GM18867 (cell line): ENCODE results near the gene OR5AL1.
"Not testable (repeated sequence)": the region's sequence is repeated elsewhere in the genome, so short reads cannot be mapped to it uniquely, and the experiment has no call there.

Experiments
- ATAC-seq: cut with Tn5 transposase; IDR thresholded peaks from one replicate; pipeline ENCODE4 v1.9.1; 2021; ENCODE audit warnings: mild to moderate bottlenecking, moderate library complexity; ENCODE audit not compliant: unreplicated experiment

OR5AL1 gene

GRCh38 chr11:56412396-56412795 lies at the start of gene OR5AL1:
TSS of gene OR5AL1 (plus strand) at chr11:56412696.
- ATAC-seq, result no peak

GRCh38 chr11:56375324-56375723 lies 37.2 kb upstream of the OR5AL1 start, which contains the start of gene OR8U1:
TSS of gene OR8U1 (plus strand) at chr11:56375624. CDS start at chr11:56375624, 0 bp downstream.
- ATAC-seq, result no peak

GRCh38 chr11:56380120-56380519 lies 32.4 kb upstream of the OR5AL1 start:
- no peak for ATAC-seq

- no peak for ATAC-seq
Observed at GRCh38 chr11:56394381-56394780, 18.1 kb upstream of the OR5AL1 start.

GRCh38 chr11:56396047-56396446 lies 16.4 kb upstream of the OR5AL1 start:
- ATAC-seq, result no peak

- not testable (repeated sequence) for ATAC-seq
Observed at GRCh38 chr11:56401858-56402461, 10.5 kb upstream of the OR5AL1 start.

GRCh38 chr11:56404393-56404792 lies 8.1 kb upstream of the OR5AL1 start:
- ATAC-seq, result no peak

- no peak for ATAC-seq
Observed at GRCh38 chr11:56410801-56411200, 1.7 kb upstream of the OR5AL1 start.

- ATAC-seq, result no peak
Observed at GRCh38 chr11:56453521-56453920, 41.0 kb downstream of the OR5AL1 start.

GRCh38 chr11:56457076-56457475 lies 44.6 kb downstream of the OR5AL1 start:
- no peak for ATAC-seq
